D721Med (cell line): ENCODE measurements around the gene SNRNP70.

Experiments
- DNase-seq: peaks from one replicate; pipeline ENCODE4 v3.0.0; 2011; ENCODE audit warnings: low spot score; ENCODE audit not compliant: insufficient read length
- FAIRE-seq: peaks from 2 replicates; lab custom pipeline; 2011; peaks lifted over from hg19 to GRCh38; lab: Jason Lieb, UNC
- CTCF ChIP-seq: IDR thresholded peaks from 2 replicates; pipeline ENCODE4 v1.5.1; 2012; ENCODE audit warnings: mild to moderate bottlenecking, control low read depth; ENCODE audit not compliant: insufficient read depth; ENCODE audit errors: missing control alignments

SNRNP70 gene

GRCh38 chr19:49155005-49155819 lies 70.0 kb downstream of the SNRNP70 start, which contains the start of gene HRC:
TSS of gene HRC (minus strand) at chr19:49155396. CDS start at chr19:49155237, 159 bp downstream.
- FAIRE-seq (no peak), DNase-seq (no peak)
- no peak for TF ChIP-seq CTCF

GRCh38 chr19:49155820-49156346 lies 70.6 kb downstream of the SNRNP70 start:
- DNase-seq = no peak
- no peak for TF ChIP-seq CTCF
- FAIRE-seq = no peak

- DNase-seq (peak; percentile 93), FAIRE-seq (no peak)
- no peak for TF ChIP-seq CTCF
Observed at GRCh38 chr19:49157445-49158224, 72.4 kb downstream of the SNRNP70 start, which contains the start of gene TRPM4. TSS of gene TRPM4 (plus strand) at chr19:49157792. CDS start at chr19:49157867, 75 bp downstream.
